HEK293T (cell line): ENCODE results near the gene KIF5A.

ENCODE experiments used
- ARNT ChIP-seq: fragments of 450-650 bp; IDR thresholded peaks from 2 replicates; pipeline ENCODE4 v1.6.1; 2017; ENCODE audit warnings: mild to moderate bottlenecking
- ELF4 ChIP-seq: fragments of 450-650 bp; IDR thresholded peaks from 2 replicates; pipeline ENCODE4 v1.6.1; 2017; ENCODE audit warnings: antibody characterized with exemption
- FOXA1 ChIP-seq: fragments of 450-650 bp; IDR thresholded peaks from 2 replicates; pipeline ENCODE4 v1.6.1; 2016; ENCODE audit warnings: mild to moderate bottlenecking
- FOXK2 ChIP-seq: fragments of 450-650 bp; IDR thresholded peaks from 2 replicates; pipeline ENCODE4 v1.6.1; 2016; ENCODE audit warnings: mild to moderate bottlenecking
- FOXM1 ChIP-seq: fragments of 450-650 bp; IDR thresholded peaks from 2 replicates; pipeline ENCODE4 v1.6.1; 2017; ENCODE audit warnings: mild to moderate bottlenecking, borderline replicate concordance
- LEF1 ChIP-seq: fragments of 450-650 bp; IDR thresholded peaks from 2 replicates; pipeline ENCODE4 v1.6.1; 2017; ENCODE audit warnings: mild to moderate bottlenecking, borderline replicate concordance
- PKNOX1 ChIP-seq: fragments of 450-650 bp; IDR thresholded peaks from 2 replicates; pipeline ENCODE4 v1.6.1; 2016
- SP1 ChIP-seq: fragments of 450-650 bp; IDR thresholded peaks from 2 replicates; pipeline ENCODE4 v1.6.1; 2017
- SUZ12 ChIP-seq: fragments of 450-650 bp; IDR thresholded peaks from 2 replicates; pipeline ENCODE4 v1.6.1; 2016; ENCODE audit warnings: mild to moderate bottlenecking
- TARDBP ChIP-seq: fragments of 450-650 bp; IDR thresholded peaks from 2 replicates; pipeline ENCODE4 v1.6.1; 2016

- TF ChIP-seq ARNT = no peak
- TF ChIP-seq LEF1 = no peak
- no peak for TF ChIP-seq ELF4
- TF ChIP-seq FOXM1 = no peak
- TF ChIP-seq FOXK2 = no peak
- no peak for TF ChIP-seq FOXA1
- no peak for TF ChIP-seq SP1
- no peak for TF ChIP-seq SUZ12
- no peak for TF ChIP-seq PKNOX1
- TF ChIP-seq TARDBP = no peak
Measured at GRCh38 chr12:57526477-57527126, 23.2 kb upstream of the KIF5A start.
